Measurements from ENCODE around the gene HMGXB3.

Gene HMGXB3

GRCh38 chr5:149982505-149982904 is 18.0 kb upstream of the HMGXB3 start:
- DNase-seq = no peak

DNA sequence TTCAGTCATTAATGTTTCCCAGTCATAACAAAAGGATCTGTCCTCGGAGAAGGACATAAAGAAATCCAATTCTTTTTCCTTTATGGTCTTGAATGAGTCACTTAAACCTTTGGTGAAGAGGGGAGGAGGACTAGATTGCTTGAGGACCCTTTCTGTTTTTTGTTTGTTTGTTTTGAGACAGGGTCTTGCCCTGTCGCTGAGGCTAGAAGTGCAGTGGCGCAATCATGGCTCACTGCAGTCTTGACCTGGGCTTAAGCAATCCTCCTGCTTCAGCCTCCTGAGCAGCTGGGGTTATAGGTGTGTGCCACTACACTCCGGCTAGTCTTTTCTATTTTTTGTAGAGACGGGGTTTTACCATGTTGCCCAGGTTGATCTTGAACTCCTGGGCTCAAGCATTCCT is 12.4 kb upstream of the HMGXB3 start:
- DNase-seq = no peak

- peak; percentile 80 for DNase-seq
Observed at GRCh38 chr5:149990518-149991376, 9.8 kb upstream of the HMGXB3 start.

DNA sequence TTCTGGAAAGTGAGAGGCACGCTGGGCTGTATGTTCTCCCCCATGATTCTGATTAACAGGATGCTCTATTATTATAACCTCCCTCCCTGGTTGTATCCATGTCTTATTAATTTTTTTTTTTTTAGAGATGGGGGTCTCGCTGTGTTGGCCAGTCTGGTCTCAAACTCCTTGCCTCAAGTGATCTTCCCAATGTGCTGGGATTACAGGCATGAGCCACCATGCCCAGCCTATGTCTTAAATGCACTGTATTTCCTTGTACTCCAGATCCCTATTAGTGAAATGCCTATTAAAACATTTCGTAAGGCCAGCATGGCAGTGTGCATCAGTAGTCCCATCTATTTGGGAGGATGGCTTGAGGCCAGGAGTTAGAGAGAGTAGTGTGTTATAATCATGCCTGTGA is 7.1 kb upstream of the HMGXB3 start:
- no peak for DNase-seq

- DNase-seq = no peak
Observed at GRCh38 chr5:149995385-149996204, 4.9 kb upstream of the HMGXB3 start.

DNA sequence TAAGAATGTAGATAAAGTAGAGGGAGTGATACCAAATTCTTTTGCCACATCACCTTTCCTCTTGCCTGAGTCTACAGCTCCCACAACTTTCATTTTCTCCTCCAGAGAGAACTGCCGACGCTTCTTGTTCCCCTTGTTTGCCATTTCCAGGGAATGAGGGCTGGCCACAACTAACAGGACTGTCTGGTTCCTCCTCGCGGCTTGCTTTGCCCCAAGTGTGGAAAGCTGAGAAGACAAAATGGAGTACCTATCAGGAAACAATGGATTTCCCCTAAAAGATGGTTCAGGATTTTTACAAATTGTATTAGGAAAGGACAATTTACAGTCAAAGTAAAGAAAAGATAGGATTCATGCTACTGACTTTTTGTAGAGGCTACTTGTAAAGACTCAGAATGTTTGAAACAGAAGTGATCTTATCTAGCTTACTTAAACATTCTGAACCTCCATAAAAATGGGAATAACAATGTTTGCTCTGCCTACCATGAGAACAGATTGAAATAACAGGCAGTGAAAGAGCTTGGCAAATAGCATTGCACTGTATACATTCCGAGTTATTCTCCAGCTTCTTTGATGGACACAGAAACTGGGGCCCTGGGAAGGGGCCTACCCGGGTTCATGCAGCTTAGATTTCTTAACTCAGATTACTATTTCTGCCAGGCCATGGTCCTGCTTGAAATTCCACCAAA is 4.2 kb upstream of the HMGXB3 start:
- DNase-seq = no peak

GRCh38 chr5:149998281-149998680 is 2.3 kb upstream of the HMGXB3 start:
- DNase-seq = no peak

- no peak for DNase-seq
Observed at GRCh38 chr5:149999359-149999758, 1.2 kb upstream of the HMGXB3 start.

- no peak for DNase-seq
Observed at GRCh38 chr5:149999866-150000255, 678 bp upstream of the HMGXB3 start.

GRCh38 chr5:150000990-150001659 is 586 bp downstream of the HMGXB3 start:
- no peak for DNase-seq

DNA sequence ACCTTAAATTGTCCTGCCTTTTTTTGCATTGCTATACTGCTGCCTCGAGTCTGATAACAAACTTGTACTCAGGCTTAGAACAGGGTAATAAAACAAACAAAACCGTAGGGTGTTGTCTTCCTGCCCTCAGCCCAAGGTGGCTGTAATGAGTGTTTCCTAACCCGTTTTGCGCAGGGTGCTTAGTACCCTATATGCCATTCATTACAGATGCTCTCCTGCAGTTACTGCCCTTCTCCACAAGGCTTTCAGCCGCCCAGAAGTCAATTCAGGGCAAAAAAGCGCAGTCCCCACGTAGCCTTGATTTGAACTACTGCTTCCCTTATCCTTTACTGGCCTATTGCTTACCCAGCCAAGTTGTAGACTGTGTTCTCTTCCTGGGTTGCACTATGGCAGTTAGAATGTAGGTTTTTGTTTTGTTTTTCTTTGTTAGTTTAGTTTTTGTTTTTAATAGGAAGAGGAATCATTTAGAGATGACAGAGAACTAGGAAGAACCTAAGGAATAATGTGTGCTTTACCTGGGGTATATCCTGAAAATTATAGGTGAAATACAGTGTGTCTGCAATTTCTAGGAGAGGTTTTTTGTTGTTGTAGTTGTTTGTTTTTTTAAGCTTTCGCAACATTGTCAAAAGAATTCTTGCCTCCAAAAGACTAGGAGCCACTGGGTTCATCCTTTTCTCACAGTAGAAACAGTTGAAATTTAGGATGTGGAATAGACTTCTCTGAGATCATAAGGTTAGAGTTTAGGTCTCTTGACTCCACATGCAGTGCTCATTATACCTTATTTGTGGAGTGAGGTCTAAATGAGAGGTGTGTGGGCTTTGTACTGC is 1.3 kb downstream of the HMGXB3 start:
- DNase-seq = peak; percentile 36

GRCh38 chr5:150006318-150006717 is 5.8 kb downstream of the HMGXB3 start:
- DNase-seq = no peak

GRCh38 chr5:150007050-150007449 is 6.5 kb downstream of the HMGXB3 start:
- DNase-seq = no peak

- DNase-seq = no peak
Observed at GRCh38 chr5:150009671-150010387, 9.3 kb downstream of the HMGXB3 start.

DNA sequence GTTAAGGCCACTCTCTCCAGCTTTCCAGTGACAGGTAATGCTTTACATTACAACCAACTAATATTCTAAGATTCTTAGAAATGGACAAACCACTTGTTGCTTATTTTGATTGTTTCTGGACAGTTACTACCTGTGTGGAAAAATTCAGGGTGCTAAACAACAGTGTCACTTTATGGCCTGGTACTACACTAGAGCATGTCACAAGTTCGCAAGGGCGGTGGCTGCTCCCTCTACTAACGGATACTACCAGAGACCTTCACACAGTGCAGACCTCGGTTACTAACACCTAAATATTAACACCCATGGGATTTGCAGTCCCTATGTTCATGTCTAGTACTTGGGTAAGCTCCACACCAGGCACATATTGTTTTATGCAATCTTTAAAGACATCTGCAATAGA is 13.4 kb downstream of the HMGXB3 start:
- no peak for DNase-seq

- DNase-seq = no peak
Observed at GRCh38 chr5:150014456-150014855, 13.9 kb downstream of the HMGXB3 start.

- no peak for DNase-seq
Observed at GRCh38 chr5:150015415-150015814, 14.9 kb downstream of the HMGXB3 start.

GRCh38 chr5:150016537-150016936 is 16.0 kb downstream of the HMGXB3 start:
- no peak for DNase-seq

DNA sequence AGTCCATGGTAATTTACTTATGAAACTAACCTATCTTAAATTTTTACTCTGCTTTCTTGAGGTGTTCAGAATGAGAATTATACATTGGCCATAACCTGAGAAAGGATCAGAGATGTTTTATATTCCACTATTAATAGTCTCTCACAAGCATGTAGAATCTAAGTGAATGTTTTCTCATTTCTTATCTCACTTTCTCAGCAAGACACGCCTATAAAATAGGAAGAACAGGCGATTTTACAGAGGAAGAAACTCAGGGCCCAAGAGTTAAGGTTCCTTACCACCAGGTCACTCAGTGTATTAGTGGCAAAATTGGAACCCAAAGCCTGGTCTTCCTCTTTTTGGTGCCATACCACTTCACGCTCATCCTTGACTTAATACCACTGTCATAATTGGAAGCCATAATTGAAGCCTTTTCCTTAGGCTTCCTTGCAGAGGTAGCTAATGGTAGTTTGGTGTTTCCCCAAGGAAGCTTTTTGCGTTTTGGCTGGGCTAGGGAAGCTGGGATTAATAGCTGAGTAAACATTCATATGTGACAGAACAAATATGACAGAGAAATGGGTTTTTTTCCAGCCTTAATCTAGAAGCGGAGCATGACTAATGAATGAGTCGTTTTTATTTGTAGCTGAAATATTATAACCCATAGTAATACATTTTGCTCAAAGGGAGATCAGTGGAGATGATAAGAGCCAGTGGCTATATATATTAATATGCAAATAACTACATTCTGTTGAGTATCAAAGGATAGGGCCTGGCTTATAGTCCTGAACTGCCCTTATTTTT is 16.9 kb downstream of the HMGXB3 start:
- no peak for DNase-seq

GRCh38 chr5:150020249-150020648 is 19.7 kb downstream of the HMGXB3 start:
- no peak for DNase-seq
